ENCODE results near the gene VPS8. TPM values are rescaled to one million over a fixed set of nuclear protein-coding genes. Genes with fewer than 3 reads are reported as not detected.

VPS8 gene
- total RNA-seq, 1 donor from 2014 or later: 62.9 TPM

- ATAC-seq: no peak
- no peak overlapping the region for H3K27ac ChIP-seq
- no peaks in the 10 kb centered on the region for H3K27me3 ChIP-seq
- no peaks in the 10 kb centered on the region for H3K4me1 ChIP-seq
- DNase-seq: no peak
- no peaks in the 10 kb centered on the region for H3K9me3 ChIP-seq
- no peak overlapping the region for H3K4me3 ChIP-seq
- intact Hi-C loops (cut with DNase I): no loop called here
- TF ChIP-seq CTCF (IDR thresholded peaks at IDR 0.05): no peak
- H3K36me3 ChIP-seq: peaks cover 96% of the 10 kb centered on the region
Measured at GRCh38 chr3:184857099-184857498, 45.1 kb downstream of the VPS8 start.

GRCh38 chr3:184864000-184864399 is 52.0 kb downstream of the VPS8 start:
- no peaks in the 10 kb centered on the region for H3K27me3 ChIP-seq
- TF ChIP-seq CTCF (IDR thresholded peaks at IDR 0.05): no peak

GRCh38 chr3:184868477-184868876 is 56.5 kb downstream of the VPS8 start:
- no peak overlapping the region for H3K4me3 ChIP-seq
- no peak for DNase-seq
- no peaks in the 10 kb centered on the region for H3K9me3 ChIP-seq
- H3K27ac ChIP-seq: no peak overlapping the region
- no peaks in the 10 kb centered on the region for H3K4me1 ChIP-seq
- ATAC-seq: no peak
- no peak for TF ChIP-seq CTCF (IDR thresholded peaks at IDR 0.05)
- intact Hi-C loops (cut with DNase I): no loop called here
- H3K36me3 ChIP-seq: peaks cover 78% of the 10 kb centered on the region
- H3K27me3 ChIP-seq: no peaks in the 10 kb centered on the region

More at GRCh38 chr3:184864000-184864399, 52.0 kb downstream of the VPS8 start:
- no peak overlapping the region for H3K27ac ChIP-seq
- DNase-seq (no peak), ATAC-seq (peak; percentile 65)
- no peak overlapping the region for H3K4me3 ChIP-seq
- intact Hi-C loops (cut with DNase I): no loop called here
- H3K9me3 ChIP-seq: no peaks in the 10 kb centered on the region
- no peaks in the 10 kb centered on the region for H3K4me1 ChIP-seq
- H3K36me3 ChIP-seq: peaks cover 83% of the 10 kb centered on the region

- H3K9me3 ChIP-seq: no peaks in the 10 kb centered on the region
- no peaks in the 10 kb centered on the region for H3K27me3 ChIP-seq
- no peak overlapping the region for H3K4me3 ChIP-seq
- DNase-seq (no peak), ATAC-seq (no peak)
- TF ChIP-seq CTCF (IDR thresholded peaks at IDR 0.05): no peak
- H3K4me1 ChIP-seq: no peaks in the 10 kb centered on the region
- no peak overlapping the region for H3K27ac ChIP-seq
- peaks cover 72% of the 10 kb centered on the region for H3K36me3 ChIP-seq
- intact Hi-C loops (cut with DNase I): no loop called here
Measured at GRCh38 chr3:184872200-184872599, 60.2 kb downstream of the VPS8 start.

GRCh38 chr3:184873141-184873540 is 61.2 kb downstream of the VPS8 start:
- no peaks in the 10 kb centered on the region for H3K9me3 ChIP-seq
- intact Hi-C loops (cut with DNase I): no loop called here

More at GRCh38 chr3:184873141-184873540, 61.2 kb downstream of the VPS8 start:
- TF ChIP-seq CTCF (IDR thresholded peaks at IDR 0.05): no peak
- H3K36me3 ChIP-seq: peaks cover 72% of the 10 kb centered on the region
- DNase-seq (no peak), ATAC-seq (no peak)
- no peaks in the 10 kb centered on the region for H3K27me3 ChIP-seq
- no peaks in the 10 kb centered on the region for H3K4me1 ChIP-seq
- H3K4me3 ChIP-seq: no peak overlapping the region
- no peak overlapping the region for H3K27ac ChIP-seq

Data from upper lobe of right lung (tissue), 1 donor.